ENCODE measurements around the gene TOLLIP. TPM values are rescaled to one million over a fixed set of nuclear protein-coding genes. Genes with fewer than 3 reads are reported as not detected.

The TOLLIP gene
- total RNA-seq, 1 donor from 2014 or later, result 46.9 TPM

- intact Hi-C loops (cut with DNase I), result no loop called here
- peak; percentile 24 for DNase-seq (ENCODE audit: low spot score)
These were observed 20.1 kb downstream of the TOLLIP start for GRCh38 chr11:1289211-1289935.

- DNase-seq (ENCODE audit: low spot score), result no peak
- intact Hi-C loops (cut with DNase I), result no loop called here
These were observed 20.8 kb downstream of the TOLLIP start for GRCh38 chr11:1288426-1289151.

GRCh38 chr11:1287928-1288327 lies 21.5 kb downstream of the TOLLIP start:
- intact Hi-C loops (cut with DNase I), result no loop called here
- DNase-seq (ENCODE audit: low spot score), result no peak

- DNase-seq (ENCODE audit: low spot score), result no peak
- intact Hi-C loops (cut with DNase I), result no loop called here
These were observed 23.6 kb downstream of the TOLLIP start for GRCh38 chr11:1285876-1286275.

GRCh38 chr11:1285316-1285744 lies 24.1 kb downstream of the TOLLIP start:
- no peak for DNase-seq (ENCODE audit: low spot score)
- intact Hi-C loops (cut with DNase I), result no loop called here

- DNase-seq (ENCODE audit: low spot score), result no peak
- intact Hi-C loops (cut with DNase I), result no loop called here
These were observed 25.5 kb downstream of the TOLLIP start for GRCh38 chr11:1283906-1284305.

GRCh38 chr11:1283091-1283511 lies 26.3 kb downstream of the TOLLIP start:
- intact Hi-C loops (cut with DNase I), result no loop called here
- DNase-seq (ENCODE audit: low spot score), result no peak

- no peak for DNase-seq (ENCODE audit: low spot score)
- intact Hi-C loops (cut with DNase I), result no loop called here
These were observed 27.5 kb downstream of the TOLLIP start for GRCh38 chr11:1281974-1282365.

- DNase-seq (ENCODE audit: low spot score), result no peak
- intact Hi-C loops (cut with DNase I), result no loop called here
These were observed 28.0 kb downstream of the TOLLIP start for GRCh38 chr11:1281326-1281973.

- no peak for DNase-seq (ENCODE audit: low spot score)
- intact Hi-C loops (cut with DNase I), result no loop called here
These were observed 29.1 kb downstream of the TOLLIP start for GRCh38 chr11:1280116-1281035.

GRCh38 chr11:1279674-1280055 lies 29.8 kb downstream of the TOLLIP start:
- intact Hi-C loops (cut with DNase I), result no loop called here
- DNase-seq (ENCODE audit: low spot score), result no peak

GRCh38 chr11:1278766-1279673 lies 30.4 kb downstream of the TOLLIP start:
- intact Hi-C loops (cut with DNase I), result no loop called here
- DNase-seq (ENCODE audit: low spot score), result no peak

- DNase-seq (ENCODE audit: low spot score), result no peak
- intact Hi-C loops (cut with DNase I), result no loop called here
These were observed 31.4 kb downstream of the TOLLIP start for GRCh38 chr11:1277936-1278512.

- intact Hi-C loops (cut with DNase I), result no loop called here
- no peak for DNase-seq (ENCODE audit: low spot score)
These were observed 32.4 kb downstream of the TOLLIP start for GRCh38 chr11:1276866-1277615.

- intact Hi-C loops (cut with DNase I), result no loop called here
- DNase-seq (ENCODE audit: low spot score), result no peak
These were observed 33.2 kb downstream of the TOLLIP start for GRCh38 chr11:1276041-1276790.

GRCh38 chr11:1275021-1275420 lies 34.4 kb downstream of the TOLLIP start:
- DNase-seq (ENCODE audit: low spot score), result no peak
- intact Hi-C loops (cut with DNase I), result no loop called here

GRCh38 chr11:1274501-1274900 lies 34.9 kb downstream of the TOLLIP start:
- DNase-seq (ENCODE audit: low spot score), result no peak
- intact Hi-C loops (cut with DNase I), result no loop called here

Data from cardiac septum (tissue), 1 donor.